HG02571 (cell line): Measurements from ENCODE around the gene TUBGCP2.
"Not testable (repeated sequence)": the region's sequence is repeated elsewhere in the genome, so short reads cannot be mapped to it uniquely, and the experiment has no call there.

Experiments
- ATAC-seq: cut with Tn5 transposase; IDR thresholded peaks from one replicate; pipeline ENCODE4 v1.9.1; 2021; ENCODE audit warnings: mild to moderate bottlenecking, moderate library complexity; ENCODE audit not compliant: unreplicated experiment

The TUBGCP2 gene

GRCh38 chr10:133235265-133235855 lies 73.3 kb downstream of the TUBGCP2 start:
- ATAC-seq: no peak

- not testable (repeated sequence) for ATAC-seq
Measured at GRCh38 chr10:133234796-133235195, 73.9 kb downstream of the TUBGCP2 start.

DNA sequence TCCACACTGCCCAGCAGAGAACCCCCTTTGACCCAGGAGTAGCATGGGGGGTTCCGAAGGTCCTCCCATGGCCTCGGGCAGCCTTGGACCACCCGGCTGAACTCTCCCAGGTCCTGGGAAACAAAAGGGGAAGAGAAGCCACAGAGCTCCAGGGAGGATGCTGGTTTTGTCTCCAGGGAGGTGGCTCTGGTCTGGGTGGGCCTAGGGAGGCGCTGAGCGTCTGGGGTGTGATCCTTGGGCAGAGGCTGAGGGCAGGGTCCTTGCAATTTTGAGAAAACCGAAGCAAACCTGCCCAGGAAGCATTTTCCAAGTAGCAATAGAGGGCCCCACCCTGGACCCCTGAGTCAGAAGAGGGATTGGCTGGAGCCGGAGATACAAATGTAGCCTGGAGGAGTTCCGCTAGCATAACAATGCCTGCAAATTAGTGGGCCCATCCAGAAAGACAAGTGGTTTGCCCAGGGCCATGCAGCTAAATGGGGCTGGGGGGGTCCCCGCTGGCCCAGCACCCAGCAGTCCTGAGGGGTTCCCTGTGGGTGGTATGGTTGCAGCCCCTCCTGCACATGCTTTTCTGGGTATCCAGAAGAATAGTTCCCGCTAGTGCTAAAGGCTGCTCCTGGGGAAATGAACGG lies 76.6 kb downstream of the TUBGCP2 start:
- no peak for ATAC-seq

GRCh38 chr10:133231244-133231945 lies 77.3 kb downstream of the TUBGCP2 start:
- ATAC-seq: no peak

DNA sequence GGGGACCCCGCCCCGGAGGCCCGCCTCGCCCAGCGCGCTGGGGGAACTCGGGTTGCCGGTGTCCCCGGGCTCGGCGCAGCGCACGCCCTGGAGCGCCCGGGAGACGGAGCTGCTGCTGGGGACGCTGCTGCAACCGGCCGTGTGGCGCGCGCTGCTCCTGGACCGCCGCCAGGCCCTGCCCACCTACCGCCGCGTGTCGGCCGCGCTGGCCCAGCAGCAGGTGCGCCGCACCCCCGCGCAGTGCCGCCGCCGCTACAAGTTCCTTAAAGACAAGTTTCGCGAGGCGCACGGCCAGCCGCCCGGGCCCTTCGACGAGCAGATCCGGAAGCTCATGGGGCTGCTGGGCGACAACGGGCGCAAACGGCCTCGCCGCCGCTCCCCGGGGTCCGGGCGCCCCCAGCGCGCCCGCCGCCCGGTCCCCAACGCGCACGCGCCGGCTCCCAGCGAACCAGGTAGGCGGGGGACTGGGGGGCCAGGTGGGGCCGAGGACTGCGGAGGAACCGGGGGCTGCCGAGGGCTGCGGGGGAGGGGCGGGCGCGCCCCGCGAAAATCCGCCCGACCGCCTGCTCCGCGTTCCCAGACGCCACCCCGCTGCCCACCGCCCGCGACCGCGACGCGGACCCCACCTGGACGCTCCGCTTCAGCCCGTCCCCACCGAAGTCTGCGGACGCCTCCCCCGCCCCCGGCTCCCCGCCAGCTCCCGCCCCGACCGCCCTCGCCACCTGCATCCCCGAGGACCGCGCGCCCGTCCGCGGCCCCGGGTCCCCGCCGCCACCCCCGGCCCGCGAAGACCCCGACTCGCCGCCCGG lies 78.1 kb downstream of the TUBGCP2 start:
- no peak for ATAC-seq

GRCh38 chr10:133230044-133230361 lies 78.7 kb downstream of the TUBGCP2 start, which contains the start of gene UTF1:
UTF1 (plus strand) TSS chr10:133230217; CDS start chr10:133230289, 72 bp downstream.
- no peak for ATAC-seq

GRCh38 chr10:133229265-133230043 lies 79.2 kb downstream of the TUBGCP2 start:
- ATAC-seq: no peak
